ENCODE measurements around the gene BTBD9. TPM values are rescaled to one million over a fixed set of nuclear protein-coding genes. Genes with fewer than 3 reads are reported as not detected.
A peak's percentile ranks its signal among the peaks of the same experiment; 100 is the strongest.

The BTBD9 gene
- total and polyA plus RNA-seq, 9 of the 15 experiments (the other 6 are each of a cell fraction or from before 2014, with no cell fraction given), result 0.08 to 1.6 (median 0.58) TPM

DNA sequence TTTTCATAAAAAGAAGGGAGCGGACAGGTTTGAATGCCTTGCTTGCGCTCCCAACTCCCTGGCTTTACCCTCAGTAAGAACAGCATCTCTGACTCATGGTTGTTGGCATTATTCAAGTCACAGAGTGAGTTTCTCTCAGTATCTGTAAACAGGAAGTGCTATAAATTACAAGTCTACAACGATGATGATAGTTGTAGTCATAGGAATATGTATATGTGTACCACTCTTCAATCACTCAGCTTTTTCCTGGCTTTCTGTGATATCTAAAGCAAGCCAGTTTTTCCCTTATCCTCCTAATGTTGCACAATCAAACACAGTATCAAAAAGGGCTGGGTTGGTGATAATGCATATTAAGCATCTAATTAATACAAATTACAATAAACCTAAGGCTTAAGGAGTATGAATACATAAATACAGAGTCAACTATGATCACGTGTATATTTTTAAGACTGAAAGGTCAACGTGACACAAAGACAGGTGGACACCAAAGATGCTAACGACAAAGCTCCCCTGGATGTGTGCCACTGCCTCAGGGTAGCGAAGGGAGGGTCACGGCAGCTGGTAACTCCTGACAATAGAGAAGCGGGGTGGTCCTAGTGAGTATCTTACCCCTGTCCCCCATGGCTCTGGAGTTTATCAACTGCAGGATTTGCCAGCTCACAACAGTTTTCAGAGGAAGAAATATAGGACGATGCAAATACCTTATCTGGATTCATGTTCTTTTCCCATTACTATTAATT lies 202.8 kb downstream of the BTBD9 start (continued):
- TF ChIP-seq CEBPG (CRISPR knock-in tag; IDR thresholded peaks at IDR 0.05) (no peak), CEBPG (tag; conservative IDR thresholded peaks at IDR 0.05 in 1 of 2, IDR thresholded peaks at IDR 0.05 in 1 of 2) (peak; percentile 44 to 78; a peak in 3 of 4 replicates), SIN3A (IDR thresholded peaks at IDR 0.05; ENCODE audit: borderline replicate concordance in 2 of 2, control insufficient read depth in 1 of 2, low read depth in 2 of 2, low read length in 2 of 2) (no peak), CEBPZ (IDR thresholded peaks at IDR 0.05; ENCODE audit: borderline replicate concordance, low read depth, low read length) (no peak), EP300 (IDR thresholded peaks at IDR 0.05; ENCODE audit: low read length) (no peak), ARNT (IDR thresholded peaks at IDR 0.05) (no peak), KDM1A (IDR thresholded peaks at IDR 0.05) (no peak), ZNF766 (CRISPR knock-in tag; conservative IDR thresholded peaks at IDR 0.05) (no peak)
